ENCODE data around the gene LETMD1. TPM values are rescaled to one million over a fixed set of nuclear protein-coding genes. Genes with fewer than 3 reads are reported as not detected.

LETMD1 gene
- total and polyA plus RNA-seq, 2 of the 13 experiments (the other 11 are each of a cell fraction or from before 2014, with no cell fraction given) = 43.3 to 87.7 TPM

- TF ChIP-seq, protein P1, sequence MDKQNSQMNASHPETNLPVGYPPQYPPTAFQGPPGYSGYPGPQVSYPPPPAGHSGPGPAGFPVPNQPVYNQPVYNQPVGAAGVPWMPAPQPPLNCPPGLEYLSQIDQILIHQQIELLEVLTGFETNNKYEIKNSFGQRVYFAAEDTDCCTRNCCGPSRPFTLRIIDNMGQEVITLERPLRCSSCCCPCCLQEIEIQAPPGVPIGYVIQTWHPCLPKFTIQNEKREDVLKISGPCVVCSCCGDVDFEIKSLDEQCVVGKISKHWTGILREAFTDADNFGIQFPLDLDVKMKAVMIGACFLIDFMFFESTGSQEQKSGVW (CRISPR knock-in tag; IDR thresholded peaks at IDR 0.05; ENCODE audit: borderline replicate concordance) = no peak
- TF ChIP-seq ZNF460 (CRISPR knock-in tag; IDR thresholded peaks at IDR 0.05; ENCODE audit: borderline replicate concordance) (no peak), TBP (CRISPR knock-in tag; IDR thresholded peaks at IDR 0.05) (no peak), ZFX (CRISPR knock-in tag; IDR thresholded peaks at IDR 0.05; ENCODE audit: low read depth) (no peak), ZNF891 (CRISPR knock-in tag; IDR thresholded peaks at IDR 0.05) (no peak), MIXL1 (CRISPR knock-in tag; IDR thresholded peaks at IDR 0.05) (0 out of 2 replicates have a peak, but pooled peaks have one; percentile 22), ZNF761 (CRISPR knock-in tag; conservative IDR thresholded peaks at IDR 0.05) (no peak), HDAC6 (IDR thresholded peaks at IDR 0.05; ENCODE audit: low read depth, low read length) (no peak), ZNF121 (CRISPR knock-in tag; IDR thresholded peaks at IDR 0.05) (no peak), ELK4 (CRISPR knock-in tag; IDR thresholded peaks at IDR 0.05; ENCODE audit: borderline replicate concordance) (no peak), HOXA5 (CRISPR knock-in tag; IDR thresholded peaks at IDR 0.05) (no peak), HNF4A (CRISPR knock-in tag; IDR thresholded peaks at IDR 0.05) (no peak), TCF7L2 (IDR thresholded peaks at IDR 0.05; ENCODE audit: low read depth, low read length) (no peak), IRF2 (CRISPR knock-in tag; IDR thresholded peaks at IDR 0.05) (no peak), IRF1 (CRISPR knock-in tag; IDR thresholded peaks at IDR 0.05; ENCODE audit: low read depth) (no peak), KLF13 (CRISPR knock-in tag; IDR thresholded peaks at IDR 0.05) (no peak), CREBL2 (CRISPR knock-in tag; IDR thresholded peaks at IDR 0.05; ENCODE audit: borderline replicate concordance) (no peak), ZFP62 (CRISPR knock-in tag; IDR thresholded peaks at IDR 0.05) (no peak), ZNF550 (CRISPR knock-in tag; IDR thresholded peaks at IDR 0.05; ENCODE audit: borderline replicate concordance) (no peak), DNMT3B (CRISPR knock-in tag; conservative IDR thresholded peaks at IDR 0.05) (no peak), EEA1 (CRISPR knock-in tag; IDR thresholded peaks at IDR 0.05; ENCODE audit: borderline replicate concordance) (no peak), MEIS2 (CRISPR knock-in tag; IDR thresholded peaks at IDR 0.05) (peak; percentile 94), FOXM1 (CRISPR knock-in tag; IDR thresholded peaks at IDR 0.05) (no peak), CAMTA2 (CRISPR knock-in tag; IDR thresholded peaks at IDR 0.05; ENCODE audit: borderline replicate concordance) (no peak)
- TF ChIP-seq, protein P2, sequence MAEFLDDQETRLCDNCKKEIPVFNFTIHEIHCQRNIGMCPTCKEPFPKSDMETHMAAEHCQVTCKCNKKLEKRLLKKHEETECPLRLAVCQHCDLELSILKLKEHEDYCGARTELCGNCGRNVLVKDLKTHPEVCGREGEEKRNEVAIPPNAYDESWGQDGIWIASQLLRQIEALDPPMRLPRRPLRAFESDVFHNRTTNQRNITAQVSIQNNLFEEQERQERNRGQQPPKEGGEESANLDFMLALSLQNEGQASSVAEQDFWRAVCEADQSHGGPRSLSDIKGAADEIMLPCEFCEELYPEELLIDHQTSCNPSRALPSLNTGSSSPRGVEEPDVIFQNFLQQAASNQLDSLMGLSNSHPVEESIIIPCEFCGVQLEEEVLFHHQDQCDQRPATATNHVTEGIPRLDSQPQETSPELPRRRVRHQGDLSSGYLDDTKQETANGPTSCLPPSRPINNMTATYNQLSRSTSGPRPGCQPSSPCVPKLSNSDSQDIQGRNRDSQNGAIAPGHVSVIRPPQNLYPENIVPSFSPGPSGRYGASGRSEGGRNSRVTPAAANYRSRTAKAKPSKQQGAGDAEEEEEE (CRISPR knock-in tag; IDR thresholded peaks at IDR 0.05; ENCODE audit: borderline replicate concordance) = no peak
- TF ChIP-seq, protein P3, sequence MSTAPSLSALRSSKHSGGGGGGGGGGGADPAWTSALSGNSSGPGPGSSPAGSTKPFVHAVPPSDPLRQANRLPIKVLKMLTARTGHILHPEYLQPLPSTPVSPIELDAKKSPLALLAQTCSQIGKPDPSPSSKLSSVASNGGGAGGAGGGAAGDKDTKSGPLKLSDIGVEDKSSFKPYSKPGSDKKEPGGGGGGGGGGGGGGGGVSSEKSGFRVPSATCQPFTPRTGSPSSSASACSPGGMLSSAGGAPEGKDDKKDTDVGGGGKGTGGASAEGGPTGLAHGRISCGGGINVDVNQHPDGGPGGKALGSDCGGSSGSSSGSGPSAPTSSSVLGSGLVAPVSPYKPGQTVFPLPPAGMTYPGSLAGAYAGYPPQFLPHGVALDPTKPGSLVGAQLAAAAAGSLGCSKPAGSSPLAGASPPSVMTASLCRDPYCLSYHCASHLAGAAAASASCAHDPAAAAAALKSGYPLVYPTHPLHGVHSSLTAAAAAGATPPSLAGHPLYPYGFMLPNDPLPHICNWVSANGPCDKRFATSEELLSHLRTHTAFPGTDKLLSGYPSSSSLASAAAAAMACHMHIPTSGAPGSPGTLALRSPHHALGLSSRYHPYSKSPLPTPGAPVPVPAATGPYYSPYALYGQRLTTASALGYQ (CRISPR knock-in tag; IDR thresholded peaks at IDR 0.05) = no peak
These were observed 11.8 kb upstream of the LETMD1 start (continued) for GRCh38 chr12:51036279-51036678.
